ENCODE data around the gene DGCR2.
"Not testable (repeated sequence)": the region's sequence is repeated elsewhere in the genome, so short reads cannot be mapped to it uniquely, and the experiment has no call there.

Gene DGCR2

GRCh38 chr22:19088866-19089595, 33.2 kb downstream of the DGCR2 start:
- Histone ChIP-seq H3K4me1 (ENCODE audit: insufficient read depth, low read length) (peaks cover 12% of the 10 kb centered on the region), H3K27me3 (ENCODE audit: insufficient read depth, low read length) (no peaks in the 10 kb centered on the region), H3K9ac (ENCODE audit: low read depth, low read length) (no peak overlapping the region), H3K27ac (ENCODE audit: low read depth, low read length) (no peak overlapping the region), H3K36me3 (ENCODE audit: insufficient read depth, low read length) (peaks cover 12% of the 10 kb centered on the region), H3K9me3 (ENCODE audit: insufficient read depth, low read depth, low read length) (no peaks in the 10 kb centered on the region), H3K4me3 (ENCODE audit: low read length) (no peak overlapping the region)
- 95% methylated on average over 14 of the region's 14 CpGs for WGBS

DNA sequence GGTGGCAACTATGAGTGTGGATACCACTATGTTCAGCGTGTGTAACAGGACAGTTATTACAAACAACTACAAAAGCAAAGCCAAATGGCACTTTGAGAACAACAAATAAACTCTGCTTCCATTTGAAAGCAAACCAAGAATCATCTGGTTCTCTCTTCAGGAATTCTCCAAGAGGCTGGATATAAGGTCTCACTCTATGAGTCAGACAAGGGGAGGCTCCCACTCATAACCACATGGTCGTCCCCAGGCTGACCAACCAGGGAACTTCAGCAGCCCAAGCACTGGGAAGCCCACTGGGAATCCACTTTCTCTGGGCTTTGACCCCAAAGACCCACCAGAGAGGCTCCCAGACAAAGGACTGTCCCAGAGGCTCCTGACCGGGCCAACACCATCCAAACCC, 35.3 kb downstream of the DGCR2 start:
- Histone ChIP-seq H3K27ac (ENCODE audit: low read depth, low read length) (peak overlapping the region; percentile 62; the same call in 1 of the 2 replicates), H3K36me3 (ENCODE audit: insufficient read depth, low read length) (peaks cover 18% of the 10 kb centered on the region), H3K9me3 (ENCODE audit: insufficient read depth, low read depth, low read length) (no peaks in the 10 kb centered on the region), H3K4me3 (ENCODE audit: low read length) (no peak overlapping the region), H3K4me1 (ENCODE audit: insufficient read depth, low read length) (peaks cover 12% of the 10 kb centered on the region), H3K9ac (ENCODE audit: low read depth, low read length) (no peak overlapping the region), H3K27me3 (ENCODE audit: insufficient read depth, low read length) (no peaks in the 10 kb centered on the region)
- WGBS = 89% methylated on average over 3 of the region's 3 CpGs

- peak overlapping the region; percentile 62; the same call in 1 of the 2 replicates for H3K27ac ChIP-seq (ENCODE audit: low read depth, low read length)
- H3K4me1 ChIP-seq (ENCODE audit: insufficient read depth, low read length) = peaks cover 12% of the 10 kb centered on the region
- H3K9ac ChIP-seq (ENCODE audit: low read depth, low read length) = no peak overlapping the region
Measured at GRCh38 chr22:19086417-19086816, 35.8 kb downstream of the DGCR2 start.

GRCh38 chr22:19085233-19085718, 36.9 kb downstream of the DGCR2 start:
- Histone ChIP-seq H3K4me1 (ENCODE audit: insufficient read depth, low read length) (peaks cover 12% of the 10 kb centered on the region), H3K36me3 (ENCODE audit: insufficient read depth, low read length) (peaks cover 26% of the 10 kb centered on the region), H3K9me3 (ENCODE audit: insufficient read depth, low read depth, low read length) (no peaks in the 10 kb centered on the region), H3K9ac (ENCODE audit: low read depth, low read length) (no peak overlapping the region; the same call in 1 of the 2 replicates), H3K27ac (ENCODE audit: low read depth, low read length) (peak overlapping the region; percentile 18), H3K27me3 (ENCODE audit: insufficient read depth, low read length) (no peaks in the 10 kb centered on the region), H3K4me3 (ENCODE audit: low read length) (no peak overlapping the region)
- 52% methylated on average over 1 of the region's 1 CpG for WGBS

More at GRCh38 chr22:19086417-19086816, 35.8 kb downstream of the DGCR2 start:
- Histone ChIP-seq H3K4me3 (ENCODE audit: low read length) (no peak overlapping the region), H3K36me3 (ENCODE audit: insufficient read depth, low read length) (peaks cover 23% of the 10 kb centered on the region), H3K9me3 (ENCODE audit: insufficient read depth, low read depth, low read length) (no peaks in the 10 kb centered on the region), H3K27me3 (ENCODE audit: insufficient read depth, low read length) (no peaks in the 10 kb centered on the region)
- 96% methylated on average over 6 of the region's 6 CpGs for WGBS

- 95% methylated on average over 20 of the region's 32 CpGs for whole genome bisulfite sequencing
- not testable (repeated sequence) for H3K27me3 ChIP-seq (ENCODE audit: insufficient read depth, low read length); H3K4me3 ChIP-seq (ENCODE audit: low read length); H3K9me3 ChIP-seq (ENCODE audit: insufficient read depth, low read depth, low read length); H3K9ac ChIP-seq (ENCODE audit: low read depth, low read length); H3K27ac ChIP-seq (ENCODE audit: low read depth, low read length)
- Histone ChIP-seq H3K36me3 (ENCODE audit: insufficient read depth, low read length) (peaks cover 30% of the 10 kb centered on the region), H3K4me1 (ENCODE audit: insufficient read depth, low read length) (peaks cover 12% of the 10 kb centered on the region)
Measured at GRCh38 chr22:19084586-19084985, 37.6 kb downstream of the DGCR2 start.

DNA sequence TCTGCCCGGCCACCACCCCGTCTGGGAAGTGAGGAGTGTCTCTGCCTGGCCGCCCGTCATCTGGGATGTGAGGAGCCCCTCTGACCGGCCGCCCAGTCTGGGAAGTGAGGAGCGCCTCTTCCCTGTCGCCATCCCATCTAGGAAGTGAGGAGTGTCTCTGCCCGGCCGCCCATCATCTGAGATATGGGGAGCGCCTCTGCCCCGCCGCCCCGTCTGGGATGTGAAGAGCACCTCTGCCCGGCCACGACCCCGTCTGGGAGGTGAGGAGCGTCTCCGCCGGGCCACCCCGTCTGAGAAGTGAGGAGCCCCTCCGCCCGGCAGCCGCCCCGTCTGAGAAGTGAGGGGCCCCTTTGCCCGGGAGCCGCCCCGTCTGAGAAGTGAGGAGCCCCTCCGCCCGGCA, 38.1 kb downstream of the DGCR2 start:
- H3K9ac ChIP-seq (ENCODE audit: low read depth, low read length); H3K9me3 ChIP-seq (ENCODE audit: insufficient read depth, low read depth, low read length); H3K4me3 ChIP-seq (ENCODE audit: low read length); H3K27ac ChIP-seq (ENCODE audit: low read depth, low read length); H3K27me3 ChIP-seq (ENCODE audit: insufficient read depth, low read length): not testable (repeated sequence)
- WGBS = 88% methylated on average over 30 of the region's 30 CpGs
- Histone ChIP-seq H3K4me1 (ENCODE audit: insufficient read depth, low read length) (peaks cover 12% of the 10 kb centered on the region), H3K36me3 (ENCODE audit: insufficient read depth, low read length) (peaks cover 33% of the 10 kb centered on the region)

GRCh38 chr22:19082793-19083192, 39.4 kb downstream of the DGCR2 start:
- Histone ChIP-seq H3K27ac (ENCODE audit: low read depth, low read length) (no peak overlapping the region), H3K9me3 (ENCODE audit: insufficient read depth, low read depth, low read length) (no peaks in the 10 kb centered on the region), H3K4me3 (ENCODE audit: low read length) (no peak overlapping the region), H3K27me3 (ENCODE audit: insufficient read depth, low read length) (no peaks in the 10 kb centered on the region), H3K4me1 (ENCODE audit: insufficient read depth, low read length) (peaks cover 12% of the 10 kb centered on the region), H3K9ac (ENCODE audit: low read depth, low read length) (no peak overlapping the region), H3K36me3 (ENCODE audit: insufficient read depth, low read length) (peaks cover 28% of the 10 kb centered on the region)
- 87% methylated on average over 13 of the region's 13 CpGs for WGBS

- Histone ChIP-seq H3K27ac (ENCODE audit: low read depth, low read length) (no peak overlapping the region), H3K27me3 (ENCODE audit: insufficient read depth, low read length) (no peaks in the 10 kb centered on the region), H3K9ac (ENCODE audit: low read depth, low read length) (no peak overlapping the region), H3K9me3 (ENCODE audit: insufficient read depth, low read depth, low read length) (no peaks in the 10 kb centered on the region), H3K4me3 (ENCODE audit: low read length) (no peak overlapping the region), H3K4me1 (ENCODE audit: insufficient read depth, low read length) (peaks cover 12% of the 10 kb centered on the region), H3K36me3 (ENCODE audit: insufficient read depth, low read length) (peaks cover 28% of the 10 kb centered on the region)
- WGBS = 93% methylated on average over 2 of the region's 3 CpGs
Measured at GRCh38 chr22:19082101-19082500, 40.1 kb downstream of the DGCR2 start.

DNA sequence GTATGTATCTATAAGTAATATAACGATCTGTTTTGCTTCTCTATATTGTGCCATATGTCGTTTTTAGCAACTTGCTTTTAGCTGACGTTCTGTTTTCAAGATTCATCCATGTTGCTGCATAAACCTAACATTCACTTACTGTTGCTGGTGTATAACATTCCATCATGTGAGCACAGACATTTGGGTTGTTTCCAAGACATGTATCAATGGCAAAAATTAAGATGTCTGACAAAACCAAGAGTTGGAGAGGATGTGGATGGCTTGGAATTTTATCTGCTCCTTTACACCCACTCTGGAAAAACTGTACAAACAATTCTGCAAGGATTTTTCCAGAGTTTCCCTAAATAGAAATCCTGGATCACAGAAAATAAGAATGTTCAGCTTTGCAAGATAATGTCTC, 40.9 kb downstream of the DGCR2 start:
- Histone ChIP-seq H3K9me3 (ENCODE audit: insufficient read depth, low read depth, low read length) (no peaks in the 10 kb centered on the region), H3K27ac (ENCODE audit: low read depth, low read length) (no peak overlapping the region), H3K4me1 (ENCODE audit: insufficient read depth, low read length) (peaks cover 10% of the 10 kb centered on the region), H3K36me3 (ENCODE audit: insufficient read depth, low read length) (peaks cover 28% of the 10 kb centered on the region), H3K9ac (ENCODE audit: low read depth, low read length) (no peak overlapping the region), H3K4me3 (ENCODE audit: low read length) (no peak overlapping the region), H3K27me3 (ENCODE audit: insufficient read depth, low read length) (no peaks in the 10 kb centered on the region)
- 95% methylated on average over 3 of the region's 3 CpGs for WGBS

DNA sequence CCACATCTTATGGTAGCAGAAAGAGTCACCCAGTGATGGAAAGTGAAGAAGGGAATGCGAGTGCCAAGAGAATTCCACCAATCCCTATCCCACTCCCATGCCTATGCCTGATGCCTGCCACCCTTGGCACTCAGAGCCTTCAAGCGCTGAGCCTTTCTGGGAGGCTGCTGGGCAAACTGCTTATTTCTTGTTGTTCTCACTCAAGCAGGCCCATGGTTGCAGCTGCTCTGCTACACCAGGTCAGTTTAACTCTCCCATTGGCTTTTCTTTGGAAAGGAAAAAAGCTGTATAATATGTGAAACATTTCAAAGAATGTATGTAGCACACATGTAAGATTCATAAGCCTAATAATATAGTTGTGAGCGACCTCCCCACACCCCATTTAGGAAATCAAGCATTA, 41.4 kb downstream of the DGCR2 start:
- 94% methylated on average over 3 of the region's 3 CpGs for WGBS
- Histone ChIP-seq H3K27me3 (ENCODE audit: insufficient read depth, low read length) (no peaks in the 10 kb centered on the region), H3K9ac (ENCODE audit: low read depth, low read length) (no peak overlapping the region), H3K36me3 (ENCODE audit: insufficient read depth, low read length) (peaks cover 28% of the 10 kb centered on the region), H3K9me3 (ENCODE audit: insufficient read depth, low read depth, low read length) (no peaks in the 10 kb centered on the region), H3K4me3 (ENCODE audit: low read length) (no peak overlapping the region), H3K4me1 (ENCODE audit: insufficient read depth, low read length) (peaks cover 7% of the 10 kb centered on the region), H3K27ac (ENCODE audit: low read depth, low read length) (no peak overlapping the region)

DNA sequence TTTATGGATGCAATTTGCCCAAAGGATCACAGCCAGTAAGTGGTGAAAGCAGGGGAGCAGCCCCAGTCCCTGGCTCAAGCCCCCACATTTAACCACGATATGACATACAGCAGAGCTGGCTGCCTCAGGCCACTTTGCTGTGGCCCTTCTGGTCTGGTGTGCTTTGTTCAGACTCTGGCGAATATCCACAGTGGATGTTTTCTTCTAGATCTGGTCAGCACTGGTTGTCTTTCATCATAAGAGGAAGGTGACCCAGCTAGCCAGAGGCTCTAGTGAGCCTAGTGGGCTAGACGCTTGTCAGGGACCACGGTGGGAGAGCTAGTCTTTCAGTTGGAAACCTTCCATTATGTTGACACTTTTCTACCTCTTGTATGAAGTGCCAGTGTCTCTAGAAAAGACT, 42.5 kb downstream of the DGCR2 start:
- Histone ChIP-seq H3K9ac (ENCODE audit: low read depth, low read length) (no peak overlapping the region), H3K4me1 (ENCODE audit: insufficient read depth, low read length) (no peaks in the 10 kb centered on the region), H3K4me3 (ENCODE audit: low read length) (no peak overlapping the region), H3K27ac (ENCODE audit: low read depth, low read length) (no peak overlapping the region), H3K27me3 (ENCODE audit: insufficient read depth, low read length) (no peaks in the 10 kb centered on the region), H3K36me3 (ENCODE audit: insufficient read depth, low read length) (peaks cover 28% of the 10 kb centered on the region), H3K9me3 (ENCODE audit: insufficient read depth, low read depth, low read length) (no peaks in the 10 kb centered on the region)
- 95% methylated on average over 4 of the region's 4 CpGs for WGBS
